Daoy (cell line): ENCODE results near the gene GABPB2. TPM values are rescaled to one million over a fixed set of nuclear protein-coding genes. Genes with fewer than 3 reads are reported as not detected.

Experiments used
- DNase-seq: peaks from one replicate; pipeline ENCODE4 v3.0.0-alpha.2; 2015; ENCODE audit warnings: low read depth
- total RNA-seq: library from RNA; depleted of rRNA; stranded (reverse); fragments of >200 nt; shearing (Covaris generic); gene quantifications from 2 replicates; pipeline ENCODE4 v1.2.3, GENCODE V29; 2014; rRNA removed

The GABPB2 gene
- total RNA-seq, 1 experiment from 2014 or later: 3.5 TPM

GRCh38 chr1:151164732-151165280, 94.2 kb downstream of the GABPB2 start:
- no peak for DNase-seq

GRCh38 chr1:151165281-151165737, 94.7 kb downstream of the GABPB2 start:
- peak; percentile 41 for DNase-seq

GRCh38 chr1:151165738-151166504, 95.4 kb downstream of the GABPB2 start, which contains the start of the genes LYSMD1 and SCNM1:
LYSMD1 (minus strand) TSS chr1:151165902; CDS start chr1:151165258, 644 bp downstream.
SCNM1 (plus strand) TSS chr1:151166144; CDS start chr1:151166153, 9 bp downstream.
- peak; percentile 99 for DNase-seq

GRCh38 chr1:151166505-151166956, 96.0 kb downstream of the GABPB2 start:
- peak; percentile 60 for DNase-seq

GRCh38 chr1:151167116-151167515, 96.6 kb downstream of the GABPB2 start:
- no peak for DNase-seq

- DNase-seq: no peak
These were observed 100.6 kb downstream of the GABPB2 start for GRCh38 chr1:151171190-151171589.

Other genes with a start within 250 kb of the GABPB2 start
- 12.0 and 24.8 TPM in 2 replicates for gene ARNT, start 194.2 kb upstream of the GABPB2 start, total RNA-seq
- gene CTXND2, start 183.6 kb upstream of the GABPB2 start, total RNA-seq: not detected in 2 replicates
- gene SETDB1, start 144.4 kb upstream of the GABPB2 start, total RNA-seq: 37.5 and 60.8 TPM in 2 replicates
- 74.1 and 105 TPM in 2 replicates for gene CERS2, start 95.9 kb upstream of the GABPB2 start, total RNA-seq
- gene ANXA9, start 88.5 kb upstream of the GABPB2 start, total RNA-seq: 0.24 TPM in 1 of 2 replicates, not detected in the other
- 6.6 and 12.1 TPM in 2 replicates for gene MINDY1, start 63.9 kb upstream of the GABPB2 start, total RNA-seq
- gene PRUNE1, start 62.3 kb upstream of the GABPB2 start, total RNA-seq: 17.4 and 21.3 TPM in 2 replicates
- 0.57 and 0.60 TPM in 2 replicates for gene BNIPL, start 34.2 kb upstream of the GABPB2 start, total RNA-seq
- gene C1orf56, start 23.0 kb upstream of the GABPB2 start, total RNA-seq: 0.80 and 2.4 TPM in 2 replicates
- gene CDC42SE1, start 11.1 kb upstream of the GABPB2 start, total RNA-seq: 48.8 and 55.1 TPM in 2 replicates
- 48.4 and 52.7 TPM in 2 replicates for gene MLLT11, start 10.4 kb upstream of the GABPB2 start, total RNA-seq
- gene SEMA6C, start 75.9 kb downstream of the GABPB2 start, total RNA-seq: 0.40 TPM in 1 of 2 replicates, not detected in the other
- not detected in 2 replicates for gene TNFAIP8L2, start 85.9 kb downstream of the GABPB2 start, total RNA-seq
- gene LYSMD1, start 95.1 kb downstream of the GABPB2 start, total RNA-seq: 11.4 and 13.4 TPM in 2 replicates
- gene SCNM1, start 95.4 kb downstream of the GABPB2 start, total RNA-seq: 76.8 and 90.9 TPM in 2 replicates
- 0.23 TPM in 1 of 2 replicates, not detected in the other for gene TMOD4, start 105.2 kb downstream of the GABPB2 start, total RNA-seq
- 91.0 and 95.0 TPM in 2 replicates for gene VPS72, start 119.4 kb downstream of the GABPB2 start, total RNA-seq
- 19.6 and 30.9 TPM in 2 replicates for gene PIP5K1A, start 127.8 kb downstream of the GABPB2 start, total RNA-seq
- gene PSMD4, start 184.0 kb downstream of the GABPB2 start, total RNA-seq: 412 and 482 TPM in 2 replicates
- gene ZNF687, start 211.5 kb downstream of the GABPB2 start, total RNA-seq: 11.4 and 11.9 TPM in 2 replicates